SU-DHL-6 (cell line): ENCODE measurements around the gene FAM3A.

Source experiments
- H2AFZ ChIP-seq: fragments of 200-600 bp; sonication (generic); 2 replicates; pipeline ENCODE4 v1.6.1; 2014; ENCODE audit warnings: low read depth, mild to moderate bottlenecking, moderate library complexity, mixed read lengths, antibody characterized with exemption, low read length; ENCODE audit not compliant: severe bottlenecking
- H3F3A ChIP-seq: fragments of 200-600 bp; shearing (Covaris generic); 2 replicates; pipeline ENCODE4 v1.6.0; 2016; ENCODE audit warnings: antibody characterized with exemption, mild to moderate bottlenecking; ENCODE audit not compliant: insufficient read depth
- H3K27ac ChIP-seq: fragments of 200-600 bp; sonication (generic); 2 replicates; pipeline ENCODE4 v1.5.1; 2016; ENCODE audit warnings: low read depth, mild to moderate bottlenecking, low read length, moderate library complexity, mixed read lengths
- H3K27me3 ChIP-seq: fragments of 200-600 bp; sonication (generic), shearing (Covaris generic); 2 replicates; pipeline ENCODE4 v1.6.0; 2014; ENCODE audit warnings: mild to moderate bottlenecking, low read length
- H3K36me3 ChIP-seq: fragments of 200-600 bp; sonication (generic); 2 replicates; pipeline ENCODE4 v1.6.1; 2014; ENCODE audit warnings: mild to moderate bottlenecking, low read length, mixed read lengths
- H3K4me2 ChIP-seq: fragments of 300-600, 200-600 bp; shearing (Covaris generic), sonication (generic); 2 replicates; pipeline ENCODE4 v1.6.0; 2014; ENCODE audit warnings: low read length, low read depth, mild to moderate bottlenecking; ENCODE audit not compliant: poor library complexity, severe bottlenecking
- H3K4me3 ChIP-seq: fragments of 200-600 bp; sonication (generic); 2 replicates; pipeline ENCODE4 v1.5.1; 2014; ENCODE audit warnings: antibody characterized with exemption, low read length, mild to moderate bottlenecking, mixed read lengths; ENCODE audit not compliant: insufficient read depth, poor library complexity, severe bottlenecking
- H3K79me2 ChIP-seq: fragments of 200-600 bp; sonication (generic); 2 replicates; pipeline ENCODE4 v1.6.1; 2014; ENCODE audit warnings: mild to moderate bottlenecking, low read length, moderate library complexity; ENCODE audit not compliant: insufficient read depth
- H3K9ac ChIP-seq: fragments of 200-600 bp; sonication (generic); 2 replicates; pipeline ENCODE4 v1.7.0; 2014; ENCODE audit warnings: mild to moderate bottlenecking, low read length
- H3K9me2 ChIP-seq: fragments of 200-600 bp; sonication (generic); replicated peaks from 2 replicates; pipeline ENCODE4 v1.6.1; 2014; ENCODE audit warnings: low read length; ENCODE audit not compliant: insufficient read depth
- H3K9me3 ChIP-seq: fragments of 200-600 bp; sonication (generic); 2 replicates; pipeline ENCODE4 v1.6.1; 2014; ENCODE audit warnings: low read length, mixed read lengths; ENCODE audit not compliant: insufficient read depth
- H4K20me1 ChIP-seq: fragments of 200-600 bp; sonication (generic); 2 replicates; pipeline ENCODE4 v1.6.1; 2014; ENCODE audit warnings: low read depth, mild to moderate bottlenecking, antibody characterized with exemption, low read length, moderate library complexity, mixed read lengths
- CTCF ChIP-seq: fragments of 200-600 bp; sonication (generic); IDR thresholded peaks from one replicate; pipeline ENCODE4 v1.5.1; 2017; ENCODE audit warnings: antibody characterized with exemption, mild to moderate bottlenecking, low read length, moderate library complexity; ENCODE audit not compliant: insufficient read depth, poor library complexity, severe bottlenecking
- EZH2phosphoT487 ChIP-seq: fragments of 200-600 bp; sonication (generic), shearing (Covaris generic); conservative IDR thresholded peaks from 2 replicates; pipeline ENCODE4 v1.6.1; 2018; ENCODE audit warnings: mild to moderate bottlenecking, antibody characterized with exemption, low read length, moderate library complexity, mixed read lengths

The FAM3A gene

GRCh38 chrX:154515090-154515965 lies 704 bp downstream of the FAM3A start:
- Histone ChIP-seq H3K4me3 (peak overlapping the region; percentile 74), H3K79me2 (no peaks in the 10 kb centered on the region), H3K9me3 (no peaks in the 10 kb centered on the region), H3K27ac (peak overlapping the region; percentile 26), H3K4me2 (peak overlapping the region; percentile 83), H4K20me1 (no peaks in the 10 kb centered on the region), H3K9me2 (no peaks in the 10 kb centered on the region), H3K36me3 (no peaks in the 10 kb centered on the region), H3F3A (no peaks in the 10 kb centered on the region), H2AFZ (peak overlapping the region; percentile 4), H3K27me3 (no peaks in the 10 kb centered on the region), H3K9ac (peak overlapping the region; percentile 74)
- no peak for TF ChIP-seq CTCF
- TF ChIP-seq EZH2phosphoT487 = no peak

GRCh38 chrX:154513716-154514115 lies 2.3 kb downstream of the FAM3A start:
- no peak overlapping the region for H3K27ac ChIP-seq
- H3K4me2 ChIP-seq = no peak overlapping the region
- no peaks in the 10 kb centered on the region for H3F3A ChIP-seq
- H3K27me3 ChIP-seq = no peaks in the 10 kb centered on the region
- no peaks in the 10 kb centered on the region for H4K20me1 ChIP-seq
- no peak for TF ChIP-seq CTCF
- no peak for TF ChIP-seq EZH2phosphoT487
- no peaks in the 10 kb centered on the region for H3K79me2 ChIP-seq
- no peak overlapping the region for H2AFZ ChIP-seq
- H3K4me3 ChIP-seq = no peak overlapping the region
- no peaks in the 10 kb centered on the region for H3K36me3 ChIP-seq
- no peaks in the 10 kb centered on the region for H3K9me3 ChIP-seq
- no peak overlapping the region for H3K9ac ChIP-seq
- no peaks in the 10 kb centered on the region for H3K9me2 ChIP-seq

- Histone ChIP-seq H3K36me3 (no peaks in the 10 kb centered on the region), H3K4me3 (no peak overlapping the region), H3K79me2 (no peaks in the 10 kb centered on the region), H3K27me3 (no peaks in the 10 kb centered on the region), H2AFZ (no peak overlapping the region), H3K27ac (no peak overlapping the region), H3K9me2 (no peaks in the 10 kb centered on the region), H3K9ac (no peak overlapping the region), H3K4me2 (no peak overlapping the region), H4K20me1 (no peaks in the 10 kb centered on the region), H3K9me3 (no peaks in the 10 kb centered on the region), H3F3A (no peaks in the 10 kb centered on the region)
- TF ChIP-seq EZH2phosphoT487 = no peak
- TF ChIP-seq CTCF = no peak
Observed at GRCh38 chrX:154512879-154513553, 3.0 kb downstream of the FAM3A start.
